Stimulated activated CD8-positive, alpha-beta memory T cell treated with anti-CD3 and anti-CD28 coated beads, Interleukin-15, amount 100 ng/mL, for 48 hours (primary cell): ENCODE results near the gene SCIN.
"Not testable (repeated sequence)": the region's sequence is repeated elsewhere in the genome, so short reads cannot be mapped to it uniquely, and the experiment has no call there.

ENCODE experiments used
- DNase-seq, 2 donors: peaks; one replicate each; pipeline ENCODE4 v3.0.0-alpha.2; 2020; ENCODE audit warnings: low read depth in 2 of 2

The SCIN gene

GRCh38 chr7:12647364-12648219 is 77.1 kb downstream of the SCIN start:
- DNase-seq, result no peak

- DNase-seq, result no peak
These were observed 78.3 kb downstream of the SCIN start for GRCh38 chr7:12648704-12649261.

GRCh38 chr7:12649348-12649747 is 78.8 kb downstream of the SCIN start:
- no peak for DNase-seq

GRCh38 chr7:12650080-12650479 is 79.6 kb downstream of the SCIN start:
- no peak for DNase-seq

DNA sequence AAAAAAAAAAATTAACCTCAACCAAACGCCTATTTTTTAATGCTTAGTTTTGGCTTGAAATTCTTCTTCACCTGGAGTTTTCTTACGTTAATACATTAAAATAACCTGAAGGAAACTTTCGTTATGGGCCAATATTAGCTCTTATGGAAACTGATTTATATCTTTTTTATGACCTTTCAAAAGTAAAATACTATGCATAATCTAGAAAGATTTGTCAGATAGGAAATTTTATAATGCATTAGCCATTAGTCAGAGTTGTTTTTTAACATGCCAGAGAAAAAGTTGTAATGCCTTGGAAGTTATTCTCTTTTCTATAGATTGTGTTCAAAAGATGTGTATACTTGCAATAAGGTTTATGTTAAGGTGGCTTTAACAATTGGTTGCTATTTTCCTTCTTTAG is 82.6 kb downstream of the SCIN start:
- no peak for DNase-seq

GRCh38 chr7:12653518-12653917 is 83.0 kb downstream of the SCIN start:
- DNase-seq, result no peak

DNA sequence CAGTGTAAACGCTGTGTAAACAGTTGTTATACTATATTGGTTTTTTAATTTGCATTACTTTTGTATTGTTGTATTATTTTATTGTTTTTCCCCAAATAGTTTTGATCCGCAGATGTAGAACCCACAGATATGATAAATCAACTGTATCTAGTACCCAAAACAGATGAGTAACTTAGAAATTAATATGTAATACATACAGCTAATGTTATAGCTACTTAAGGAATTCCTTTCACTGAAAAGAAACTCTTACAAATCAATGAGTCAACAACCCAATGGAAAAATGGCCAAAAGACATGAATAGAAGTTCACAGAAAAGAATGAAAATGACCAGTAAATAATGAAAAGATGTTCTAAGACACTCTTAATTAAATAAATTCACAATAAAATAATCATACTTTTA is 84.6 kb downstream of the SCIN start:
- no peak for DNase-seq

GRCh38 chr7:12660423-12660822 is 89.9 kb downstream of the SCIN start:
- DNase-seq, result not testable (repeated sequence)

DNA sequence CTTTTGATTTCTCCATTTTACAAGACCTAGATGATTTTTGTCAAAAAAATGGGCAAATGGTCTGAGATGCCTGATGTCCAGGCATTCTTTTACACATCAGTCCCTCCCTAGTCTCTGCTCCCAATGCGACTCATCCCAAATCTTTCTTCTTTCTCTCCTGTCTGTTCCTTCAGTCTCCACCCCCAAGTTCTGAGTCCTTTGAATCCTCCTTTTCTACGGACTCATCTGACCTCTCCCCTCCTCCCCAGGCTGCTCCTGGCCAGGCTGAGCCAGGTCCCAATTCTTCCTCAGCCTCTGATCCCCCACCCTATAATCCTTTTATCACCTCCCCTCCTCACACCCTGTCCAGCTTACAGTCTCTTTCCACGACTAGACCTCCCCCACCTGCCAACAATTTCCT is 90.5 kb downstream of the SCIN start:
- not testable (repeated sequence) for DNase-seq

DNA sequence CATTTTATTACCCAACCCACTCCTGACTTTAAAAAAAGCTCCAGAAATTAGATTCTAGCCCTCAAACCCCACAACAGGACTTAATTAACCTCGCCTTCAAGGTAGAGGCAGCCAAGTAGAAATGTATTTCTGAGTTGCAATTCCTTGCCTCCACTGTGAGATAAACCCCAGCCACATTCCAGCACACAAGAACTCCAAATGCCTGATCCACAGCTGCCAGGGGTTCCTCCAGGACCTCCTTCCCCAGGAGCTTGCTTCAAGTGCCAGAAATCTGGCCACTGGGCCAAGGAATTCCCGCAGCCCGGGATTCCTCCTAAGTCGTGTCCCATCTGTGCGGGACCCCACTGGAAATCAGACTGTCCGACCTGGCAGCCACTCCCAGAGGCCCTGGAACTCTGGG is 91.1 kb downstream of the SCIN start:
- DNase-seq, result no peak

DNA sequence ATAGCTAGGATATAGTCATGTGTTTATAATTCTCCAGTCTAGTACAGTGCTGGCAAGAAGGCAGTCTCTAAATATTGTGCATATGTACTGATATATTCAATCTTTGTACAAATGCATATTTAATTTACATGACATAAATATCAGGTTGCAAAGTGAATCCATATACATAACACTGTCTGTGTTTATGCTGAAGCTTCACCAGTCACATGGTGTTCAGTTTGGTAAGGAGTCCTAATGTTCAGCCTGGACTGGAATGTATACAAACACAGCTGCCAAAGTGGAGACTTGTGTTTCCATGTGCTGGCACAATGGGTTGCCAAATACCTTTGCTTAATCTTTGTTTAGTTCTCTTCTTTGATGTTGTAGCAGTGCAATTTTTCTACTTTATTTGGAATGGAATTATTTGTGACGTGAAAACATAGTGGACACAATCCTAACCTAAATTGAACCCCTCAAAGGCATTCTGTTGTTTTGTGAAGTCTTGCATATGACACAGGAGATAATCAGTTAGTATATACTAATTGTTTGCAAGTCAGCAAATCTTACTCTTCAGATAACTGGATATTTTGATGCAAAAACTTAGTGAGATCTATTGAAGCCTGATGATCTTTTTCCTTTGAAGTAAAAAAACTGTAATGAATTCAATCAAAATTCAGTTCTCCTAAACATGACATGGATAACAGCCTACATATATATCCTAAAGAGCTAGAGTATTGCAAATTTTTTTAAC is 99.6 kb downstream of the SCIN start:
- no peak for DNase-seq

- no peak for DNase-seq
These were observed 100.4 kb downstream of the SCIN start for GRCh38 chr7:12670743-12671520.

- not testable (repeated sequence) for DNase-seq
These were observed 102.9 kb downstream of the SCIN start for GRCh38 chr7:12673436-12673835.

GRCh38 chr7:12674053-12674452 is 103.5 kb downstream of the SCIN start:
- DNase-seq, result no peak

GRCh38 chr7:12674861-12675260 is 104.3 kb downstream of the SCIN start:
- no peak for DNase-seq

DNA sequence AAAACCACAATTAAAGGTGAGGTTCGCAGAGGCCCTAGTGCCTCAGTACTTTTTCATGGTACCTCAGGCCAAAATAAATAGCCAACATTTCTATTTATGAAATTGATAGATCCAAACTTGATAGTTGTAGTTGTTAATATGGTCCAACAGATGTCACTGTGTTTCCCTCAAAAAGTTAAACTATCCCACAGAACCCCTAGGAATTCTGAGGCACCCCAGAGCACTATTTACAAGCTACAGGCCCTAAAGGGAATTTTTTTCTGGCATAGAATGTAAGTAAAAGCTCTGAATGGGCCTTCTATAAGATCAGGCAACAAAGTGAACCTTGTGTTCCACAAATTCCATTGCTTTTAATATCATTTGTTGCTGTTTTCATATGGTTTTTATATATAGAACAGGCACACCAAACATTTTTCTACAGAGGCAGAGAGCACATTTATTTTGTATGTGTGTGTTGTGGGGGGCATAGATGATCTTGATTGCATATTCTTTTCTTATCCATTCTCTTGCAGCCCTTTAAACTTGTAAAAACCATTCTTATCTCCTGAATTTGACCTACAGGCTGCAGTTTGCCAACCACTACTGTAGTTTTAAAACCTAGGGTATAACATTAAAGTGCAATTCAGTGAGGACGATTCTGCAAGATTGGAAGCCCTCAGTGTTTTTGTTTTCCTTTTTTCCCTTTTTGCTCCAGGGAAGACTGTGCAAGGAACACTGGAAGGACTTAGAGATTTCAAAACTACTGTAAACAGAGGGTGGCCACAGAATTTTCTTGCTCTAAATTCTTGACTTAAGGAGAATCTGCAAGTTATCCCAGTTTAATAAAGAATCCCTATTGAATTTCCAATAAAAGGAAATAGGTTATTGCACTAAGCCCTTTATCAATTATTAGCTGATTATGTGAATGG is 113.4 kb downstream of the SCIN start:
- no peak for DNase-seq

DNA sequence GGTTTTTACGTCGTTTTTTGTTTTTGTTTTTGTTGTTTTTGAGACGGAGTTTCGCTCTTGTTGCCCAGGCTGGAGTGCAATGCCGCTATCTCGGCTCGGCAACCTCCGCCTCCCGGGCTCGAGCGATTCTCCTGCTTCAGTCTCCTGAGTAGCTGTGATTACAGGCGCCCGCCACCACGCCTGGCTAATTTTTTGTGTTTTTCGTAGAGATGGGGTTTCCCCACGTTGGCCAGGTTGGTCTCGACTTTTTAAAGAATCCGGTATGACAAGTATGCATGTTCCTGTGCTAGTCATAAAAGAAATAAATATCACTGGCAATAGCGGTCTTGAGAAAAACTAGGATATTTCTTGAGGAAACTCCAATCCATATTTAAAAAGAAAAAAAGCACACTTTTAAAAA is 114.2 kb downstream of the SCIN start:
- no peak for DNase-seq

GRCh38 chr7:12685550-12685949 is 115.0 kb downstream of the SCIN start:
- no peak for DNase-seq

GRCh38 chr7:12686234-12686890 is 115.8 kb downstream of the SCIN start:
- peak; percentile 94 to 95 for DNase-seq
